Erythroblast (primary cell): Measurements from ENCODE around the gene CA14.

Experiments
- GATA1 ChIP-seq: IDR thresholded peaks from 2 replicates; pipeline ENCODE4 v1.6.1; 2011; ENCODE audit warnings: low read depth, mild to moderate bottlenecking, control low read depth, low read length, moderate library complexity
- POLR2A ChIP-seq: IDR thresholded peaks from 2 replicates; pipeline ENCODE4 v1.6.1; 2011; ENCODE audit warnings: mild to moderate bottlenecking, low read length

- TF ChIP-seq POLR2A: no peak
- no peak for TF ChIP-seq GATA1
These were observed 23.7 kb downstream of the CA14 start for GRCh38 chr1:150281221-150281757.
